ENCODE data around the gene STARD7.

GRCh38 chr2:96247009-96247408 lies 38.4 kb upstream of the STARD7 start:
- no peak for TF ChIP-seq BHLHE40 (IDR thresholded peaks at IDR 0.05; ENCODE audit: borderline replicate concordance)
- no peak for TF ChIP-seq ARNT (IDR thresholded peaks at IDR 0.05)
- TF ChIP-seq ELF4 (IDR thresholded peaks at IDR 0.05): no peak
- no peak for TF ChIP-seq TARDBP (IDR thresholded peaks at IDR 0.05)
- TF ChIP-seq PKNOX1 (IDR thresholded peaks at IDR 0.05): no peak
- TF ChIP-seq SP1 (IDR thresholded peaks at IDR 0.05): no peak
- no peak for TF ChIP-seq HDGF (IDR thresholded peaks at IDR 0.05; ENCODE audit: borderline replicate concordance)
- no peak for TF ChIP-seq FOXM1 (IDR thresholded peaks at IDR 0.05; ENCODE audit: borderline replicate concordance)
- TF ChIP-seq NFRKB (IDR thresholded peaks at IDR 0.05): no peak
- no peak for TF ChIP-seq ZNF384 (IDR thresholded peaks at IDR 0.05)
- no peak for TF ChIP-seq SUZ12 (IDR thresholded peaks at IDR 0.05)
